Upper lobe of right lung (tissue), 1 donor: ENCODE measurements around the gene NUP205. TPM values are rescaled to one million over a fixed set of nuclear protein-coding genes. Genes with fewer than 3 reads are reported as not detected.
"Not testable (repeated sequence)": the region's sequence is repeated elsewhere in the genome, so short reads cannot be mapped to it uniquely, and the experiment has no call there.

Source experiments
- ATAC-seq: fragments of 200-7000 bp; cut with Tn5 transposase; one replicate; pipeline ENCODE4 v1.9.1; 2020; ENCODE audit warnings: mild to moderate bottlenecking, moderate library complexity
- DNase-seq: peaks from one replicate; pipeline ENCODE4 v3.0.0-alpha.2; 2020
- H3K27ac ChIP-seq: fragments of 200-600 bp; one replicate; pipeline ENCODE4 v1.8.0; 2022
- H3K27me3 ChIP-seq: fragments of 200-600 bp; one replicate; pipeline ENCODE4 v1.8.0; 2022; ENCODE audit warnings: mild to moderate bottlenecking
- H3K36me3 ChIP-seq: fragments of 200-600 bp; one replicate; pipeline ENCODE4 v1.8.0; 2022
- H3K4me1 ChIP-seq: fragments of 200-600 bp; one replicate; pipeline ENCODE4 v1.8.0; 2022
- H3K4me3 ChIP-seq: fragments of 200-600 bp; one replicate; pipeline ENCODE4 v1.8.0; 2022; ENCODE audit warnings: mild to moderate bottlenecking
- H3K9me3 ChIP-seq: fragments of 200-600 bp; one replicate; pipeline ENCODE4 v1.8.0; 2022
- intact Hi-C: fragments of 100-400 bp; cut with DNase I; formaldehyde crosslinking; loops from one replicate; pipeline ENCODE4 v1.11.0; 2022
- total RNA-seq: library from RNA; stranded (reverse); fragmentation: NEBNext Ultra II Directional; extraction: Animal tissue kit (Norgen Biotek cat#: 25700); gene quantifications from one replicate; pipeline ENCODE4 v1.2.1, GENCODE V29; 2021
- TF ChIP-seq, protein P1 (sequence below): fragments of 200-600 bp; IDR thresholded peaks from one replicate; pipeline ENCODE4 v1.8.0; 2022; ENCODE audit warnings: antibody characterized with exemption
- donor health status: DM: no; HTN: yes; CAD: no; lungs with severe emphysema.

NUP205 gene
- total RNA-seq, 1 donor from 2014 or later: 34.3 TPM

DNA sequence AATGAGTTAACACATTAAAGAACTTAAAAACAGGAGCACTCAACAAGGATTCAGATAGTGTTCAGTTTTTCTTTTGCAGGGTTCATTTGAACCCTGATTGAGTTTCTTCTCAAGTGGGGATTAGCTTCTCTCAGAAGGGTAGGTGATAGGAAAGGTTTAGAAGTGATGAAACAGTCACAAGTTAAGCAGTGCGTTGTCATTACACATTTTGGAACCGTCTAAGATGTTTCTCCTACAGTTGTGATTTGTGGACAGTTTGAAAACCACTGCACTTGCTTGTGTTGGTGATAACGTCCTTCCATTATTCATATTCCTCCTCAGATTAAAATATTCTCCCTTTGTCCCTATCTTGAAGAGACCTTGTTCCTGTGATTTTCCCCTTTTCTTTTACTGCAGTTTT is 107.3 kb downstream of the NUP205 start:
- intact Hi-C loops: no loop called here
- no peak overlapping the region for H3K27ac ChIP-seq
- peaks cover 20% of the 10 kb centered on the region for H3K4me1 ChIP-seq
- no peak overlapping the region for H3K4me3 ChIP-seq
- no peaks in the 10 kb centered on the region for H3K9me3 ChIP-seq
- TF ChIP-seq, protein P1, sequence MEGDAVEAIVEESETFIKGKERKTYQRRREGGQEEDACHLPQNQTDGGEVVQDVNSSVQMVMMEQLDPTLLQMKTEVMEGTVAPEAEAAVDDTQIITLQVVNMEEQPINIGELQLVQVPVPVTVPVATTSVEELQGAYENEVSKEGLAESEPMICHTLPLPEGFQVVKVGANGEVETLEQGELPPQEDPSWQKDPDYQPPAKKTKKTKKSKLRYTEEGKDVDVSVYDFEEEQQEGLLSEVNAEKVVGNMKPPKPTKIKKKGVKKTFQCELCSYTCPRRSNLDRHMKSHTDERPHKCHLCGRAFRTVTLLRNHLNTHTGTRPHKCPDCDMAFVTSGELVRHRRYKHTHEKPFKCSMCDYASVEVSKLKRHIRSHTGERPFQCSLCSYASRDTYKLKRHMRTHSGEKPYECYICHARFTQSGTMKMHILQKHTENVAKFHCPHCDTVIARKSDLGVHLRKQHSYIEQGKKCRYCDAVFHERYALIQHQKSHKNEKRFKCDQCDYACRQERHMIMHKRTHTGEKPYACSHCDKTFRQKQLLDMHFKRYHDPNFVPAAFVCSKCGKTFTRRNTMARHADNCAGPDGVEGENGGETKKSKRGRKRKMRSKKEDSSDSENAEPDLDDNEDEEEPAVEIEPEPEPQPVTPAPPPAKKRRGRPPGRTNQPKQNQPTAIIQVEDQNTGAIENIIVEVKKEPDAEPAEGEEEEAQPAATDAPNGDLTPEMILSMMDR: no peak
- no peak for DNase-seq
- H3K36me3 ChIP-seq: no peaks in the 10 kb centered on the region
- ATAC-seq: no peak
- no peaks in the 10 kb centered on the region for H3K27me3 ChIP-seq

DNA sequence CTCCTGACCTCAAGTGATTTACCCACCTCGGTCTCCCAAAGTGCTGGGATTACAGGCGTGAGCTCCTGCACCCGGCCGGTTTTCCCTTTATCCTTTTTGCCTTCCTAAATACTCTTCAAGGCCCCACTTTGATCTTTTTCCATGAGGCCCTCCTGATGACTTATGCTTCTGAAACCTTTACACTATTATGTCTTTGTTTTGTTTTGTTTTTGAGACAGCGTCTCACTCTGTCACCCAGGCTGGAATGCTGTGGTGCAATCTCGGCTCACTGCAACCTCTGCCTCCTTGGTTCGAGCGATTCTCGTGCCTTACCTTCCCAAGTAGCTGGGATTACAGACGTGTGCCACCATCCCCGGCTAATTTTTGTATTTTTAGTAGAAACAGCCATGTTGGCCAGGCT is 108.4 kb downstream of the NUP205 start:
- Histone ChIP-seq H3K9me3 (no peaks in the 10 kb centered on the region), H3K4me3 (no peak overlapping the region), H3K36me3 (no peaks in the 10 kb centered on the region), H3K27me3 (no peaks in the 10 kb centered on the region), H3K27ac (no peak overlapping the region), H3K4me1 (peaks cover 27% of the 10 kb centered on the region)
- intact Hi-C loops: no loop called here
- TF ChIP-seq, protein P1: no peak
- DNase-seq (no peak), ATAC-seq (no peak)

DNA sequence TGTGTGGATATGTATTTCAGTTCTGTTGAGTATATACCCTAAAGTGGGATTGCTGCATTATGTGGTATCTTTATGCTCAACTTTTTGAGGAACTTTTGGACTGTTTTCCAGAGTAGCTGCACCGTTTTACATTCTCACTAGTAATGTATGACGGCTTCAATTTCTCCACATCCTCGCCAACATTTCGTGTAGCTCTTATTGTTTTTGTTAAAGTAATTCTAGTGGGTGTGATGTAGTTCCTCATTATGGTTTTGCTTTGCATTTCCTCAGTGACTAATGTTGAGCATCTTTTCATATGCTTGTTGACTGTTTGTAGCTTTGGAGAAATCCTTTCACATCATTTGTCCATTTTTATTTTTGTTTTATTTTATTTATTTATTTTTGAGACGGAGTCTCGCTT is 109.1 kb downstream of the NUP205 start:
- TF ChIP-seq, protein P1: no peak
- ATAC-seq (no peak), DNase-seq (no peak)
- Histone ChIP-seq H3K27me3 (no peaks in the 10 kb centered on the region), H3K36me3 (no peaks in the 10 kb centered on the region), H3K4me3 (no peak overlapping the region), H3K9me3 (no peaks in the 10 kb centered on the region), H3K4me1 (peaks cover 24% of the 10 kb centered on the region), H3K27ac (no peak overlapping the region)
- intact Hi-C loops: no loop called here

DNA sequence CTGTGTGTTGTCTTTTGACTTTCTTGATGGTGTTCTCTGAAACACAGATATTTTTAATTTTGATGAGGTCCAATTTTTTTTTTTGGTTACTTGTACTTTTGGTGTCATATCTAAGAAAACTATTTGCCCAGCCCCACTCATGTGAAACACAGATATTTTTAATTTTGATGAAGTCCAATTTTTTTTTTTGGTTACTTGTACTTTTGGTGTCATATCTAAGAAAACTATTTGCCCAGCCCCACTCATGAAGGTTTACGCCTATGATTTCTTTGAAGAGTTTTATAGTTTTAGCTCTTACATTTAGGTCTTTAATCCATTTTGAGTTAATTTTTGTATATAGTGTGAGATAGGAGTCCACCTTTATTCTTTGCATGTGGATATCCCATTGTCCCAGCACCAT is 109.9 kb downstream of the NUP205 start:
- intact Hi-C loops, H3K36me3 ChIP-seq, H3K27ac ChIP-seq, ATAC-seq, H3K27me3 ChIP-seq, H3K9me3 ChIP-seq, DNase-seq, H3K4me3 ChIP-seq: not testable (repeated sequence)
- H3K4me1 ChIP-seq: peaks cover 24% of the 10 kb centered on the region

DNA sequence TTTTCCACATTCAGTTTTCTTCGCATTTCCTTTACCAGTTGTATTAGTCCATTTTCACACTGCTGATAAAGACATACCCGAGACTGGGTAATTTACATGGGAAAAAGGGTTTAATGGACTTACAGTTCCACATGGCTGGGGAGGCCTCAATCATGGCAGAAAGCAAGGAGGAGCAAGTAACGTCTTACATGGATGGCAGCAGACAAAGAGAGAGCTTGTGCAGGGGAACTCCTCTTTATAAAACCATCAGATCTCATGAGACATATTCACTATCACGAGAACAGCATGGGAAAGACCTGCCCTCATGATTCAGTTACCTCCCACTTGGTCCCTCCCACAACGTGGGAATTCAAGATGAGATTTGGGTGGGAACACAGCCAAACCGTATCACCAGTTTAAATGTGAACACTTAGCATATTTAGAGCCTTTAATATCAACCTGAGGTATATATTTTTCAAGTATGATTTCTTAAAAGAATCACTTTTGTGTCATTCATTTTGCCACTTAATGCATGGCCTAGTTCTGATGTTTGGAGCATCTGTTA is 111.2 kb downstream of the NUP205 start:
- H3K4me1 ChIP-seq: peaks cover 21% of the 10 kb centered on the region
- H3K9me3 ChIP-seq, intact Hi-C loops, DNase-seq, H3K27me3 ChIP-seq, H3K27ac ChIP-seq, ATAC-seq, H3K4me3 ChIP-seq, H3K36me3 ChIP-seq: not testable (repeated sequence)

DNA sequence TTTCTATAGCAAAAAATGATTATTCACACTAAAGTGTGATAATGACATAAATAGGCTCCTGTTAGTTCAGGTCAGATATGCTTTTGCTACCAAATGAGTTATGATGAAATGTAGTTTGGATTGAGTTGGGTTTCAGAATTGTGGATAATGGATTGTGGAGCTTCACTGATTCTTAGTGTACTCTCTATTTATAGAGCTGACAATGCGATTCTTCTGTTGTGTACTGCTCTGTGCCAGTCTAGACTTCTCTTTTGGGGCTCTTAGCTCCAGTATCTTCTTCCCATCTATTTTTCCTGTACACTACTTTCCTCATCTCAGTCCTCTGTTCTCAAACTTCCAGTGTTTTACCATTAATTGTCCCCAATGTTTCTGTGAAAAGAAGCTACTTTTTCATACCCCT is 112.1 kb downstream of the NUP205 start:
- intact Hi-C loops: no loop called here
- H3K27me3 ChIP-seq: no peaks in the 10 kb centered on the region
- H3K4me3 ChIP-seq: no peak overlapping the region
- peaks cover 20% of the 10 kb centered on the region for H3K4me1 ChIP-seq
- ATAC-seq: no peak
- H3K36me3 ChIP-seq: peaks cover 8% of the 10 kb centered on the region
- no peak for DNase-seq
- no peak overlapping the region for H3K27ac ChIP-seq
- TF ChIP-seq, protein P1: no peak
- no peaks in the 10 kb centered on the region for H3K9me3 ChIP-seq

DNA sequence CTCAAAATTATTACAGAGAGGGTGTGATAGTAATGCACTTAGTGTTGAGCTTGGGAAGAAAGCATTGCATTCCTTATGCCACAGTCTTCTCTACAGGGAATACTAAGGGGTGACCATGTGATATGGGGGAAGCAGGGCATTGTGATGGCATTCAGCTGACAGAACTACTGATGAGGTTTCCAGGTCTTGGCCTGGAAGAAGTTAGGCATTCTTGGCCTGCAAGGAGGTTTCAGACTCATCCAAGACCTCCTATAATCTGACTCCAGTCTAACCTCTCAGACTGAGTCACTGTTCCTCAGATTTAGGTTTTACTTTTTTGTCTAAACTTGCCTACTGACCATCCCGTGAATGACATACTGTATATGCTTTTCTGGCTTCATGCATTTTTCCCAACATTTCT is 112.5 kb downstream of the NUP205 start:
- ATAC-seq (no peak), DNase-seq (no peak)
- no peaks in the 10 kb centered on the region for H3K9me3 ChIP-seq
- no peak overlapping the region for H3K4me3 ChIP-seq
- H3K27me3 ChIP-seq: no peaks in the 10 kb centered on the region
- H3K4me1 ChIP-seq: peaks cover 20% of the 10 kb centered on the region
- peaks cover 11% of the 10 kb centered on the region for H3K36me3 ChIP-seq
- intact Hi-C loops: no loop called here
- no peak overlapping the region for H3K27ac ChIP-seq
- TF ChIP-seq, protein P1: no peak
